Measurements from ENCODE around the gene CD59.

DNA sequence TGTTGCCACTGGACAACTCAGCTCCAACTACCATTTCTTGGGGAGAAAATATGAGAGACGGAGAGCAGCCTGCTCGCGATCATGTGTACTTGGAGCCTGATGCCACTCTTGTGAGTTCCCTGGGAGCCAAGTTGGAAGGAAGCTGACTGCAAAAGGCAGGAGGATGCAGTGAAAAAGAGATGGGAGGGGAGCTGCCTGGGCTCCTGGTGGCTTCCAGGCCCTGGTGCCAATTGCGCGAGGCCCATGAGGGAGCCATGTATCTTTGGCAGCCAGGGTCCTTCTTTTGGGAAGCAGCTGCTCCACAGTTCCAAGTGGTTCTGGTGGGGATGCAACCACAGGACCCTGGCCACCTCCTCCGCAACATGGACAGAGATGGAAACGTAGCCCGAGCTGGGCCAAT is 46.7 kb downstream of the CD59 start:
- TF ChIP-seq, protein P1, sequence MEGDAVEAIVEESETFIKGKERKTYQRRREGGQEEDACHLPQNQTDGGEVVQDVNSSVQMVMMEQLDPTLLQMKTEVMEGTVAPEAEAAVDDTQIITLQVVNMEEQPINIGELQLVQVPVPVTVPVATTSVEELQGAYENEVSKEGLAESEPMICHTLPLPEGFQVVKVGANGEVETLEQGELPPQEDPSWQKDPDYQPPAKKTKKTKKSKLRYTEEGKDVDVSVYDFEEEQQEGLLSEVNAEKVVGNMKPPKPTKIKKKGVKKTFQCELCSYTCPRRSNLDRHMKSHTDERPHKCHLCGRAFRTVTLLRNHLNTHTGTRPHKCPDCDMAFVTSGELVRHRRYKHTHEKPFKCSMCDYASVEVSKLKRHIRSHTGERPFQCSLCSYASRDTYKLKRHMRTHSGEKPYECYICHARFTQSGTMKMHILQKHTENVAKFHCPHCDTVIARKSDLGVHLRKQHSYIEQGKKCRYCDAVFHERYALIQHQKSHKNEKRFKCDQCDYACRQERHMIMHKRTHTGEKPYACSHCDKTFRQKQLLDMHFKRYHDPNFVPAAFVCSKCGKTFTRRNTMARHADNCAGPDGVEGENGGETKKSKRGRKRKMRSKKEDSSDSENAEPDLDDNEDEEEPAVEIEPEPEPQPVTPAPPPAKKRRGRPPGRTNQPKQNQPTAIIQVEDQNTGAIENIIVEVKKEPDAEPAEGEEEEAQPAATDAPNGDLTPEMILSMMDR (IDR thresholded peaks at IDR 0.05) = no peak
- TF ChIP-seq POLR2AphosphoS5 (IDR thresholded peaks at IDR 0.05) = no peak

Data from suprapubic skin (tissue), 3 donors.